IMR-90 (cell line): ENCODE results near the gene KXD1. TPM values are rescaled to one million over a fixed set of nuclear protein-coding genes. Genes with fewer than 3 reads are reported as not detected.

Source experiments
- ELK1 ChIP-seq: fragments of 150-350 bp; IDR thresholded peaks from 2 replicates; pipeline ENCODE4 v1.6.1; 2016; ENCODE audit warnings: low read depth, mild to moderate bottlenecking, low read length, moderate library complexity, borderline replicate concordance
- MAZ ChIP-seq: IDR thresholded peaks from 2 replicates; pipeline ENCODE4 v1.6.1; 2012; ENCODE audit warnings: low read depth, mild to moderate bottlenecking, low read length, improper control_type of control experiment, moderate library complexity, borderline replicate concordance
- MXI1 ChIP-seq: IDR thresholded peaks from 2 replicates; pipeline ENCODE4 v1.6.1; 2012; ENCODE audit warnings: low read depth, mild to moderate bottlenecking, low read length, moderate library complexity, borderline replicate concordance
- NFE2L2 ChIP-seq: fragments of 150-350 bp; IDR thresholded peaks from 2 replicates; pipeline ENCODE4 v1.6.1; 2016; ENCODE audit warnings: low read depth, mild to moderate bottlenecking, low read length
- polyA plus RNA-seq, 3 experiments: library from polyadenylated mRNA; depleted of rRNA; stranded (reverse); fragments of >200 nt; gene quantifications; 2 replicates each; pipeline ENCODE4 v1.2.3, GENCODE V29; 2012; ENCODE audit warnings: low replicate concordance in 1 of 3
- total RNA-seq: library from RNA; depleted of rRNA; stranded (reverse); fragments of >200 nt; gene quantifications from 2 replicates; pipeline ENCODE4 v1.2.3, GENCODE V29; 2012

KXD1 gene
- total and polyA plus RNA-seq, 2 of the 4 experiments (the other 2 are of a cell fraction) = 66.7 to 196 TPM

DNA sequence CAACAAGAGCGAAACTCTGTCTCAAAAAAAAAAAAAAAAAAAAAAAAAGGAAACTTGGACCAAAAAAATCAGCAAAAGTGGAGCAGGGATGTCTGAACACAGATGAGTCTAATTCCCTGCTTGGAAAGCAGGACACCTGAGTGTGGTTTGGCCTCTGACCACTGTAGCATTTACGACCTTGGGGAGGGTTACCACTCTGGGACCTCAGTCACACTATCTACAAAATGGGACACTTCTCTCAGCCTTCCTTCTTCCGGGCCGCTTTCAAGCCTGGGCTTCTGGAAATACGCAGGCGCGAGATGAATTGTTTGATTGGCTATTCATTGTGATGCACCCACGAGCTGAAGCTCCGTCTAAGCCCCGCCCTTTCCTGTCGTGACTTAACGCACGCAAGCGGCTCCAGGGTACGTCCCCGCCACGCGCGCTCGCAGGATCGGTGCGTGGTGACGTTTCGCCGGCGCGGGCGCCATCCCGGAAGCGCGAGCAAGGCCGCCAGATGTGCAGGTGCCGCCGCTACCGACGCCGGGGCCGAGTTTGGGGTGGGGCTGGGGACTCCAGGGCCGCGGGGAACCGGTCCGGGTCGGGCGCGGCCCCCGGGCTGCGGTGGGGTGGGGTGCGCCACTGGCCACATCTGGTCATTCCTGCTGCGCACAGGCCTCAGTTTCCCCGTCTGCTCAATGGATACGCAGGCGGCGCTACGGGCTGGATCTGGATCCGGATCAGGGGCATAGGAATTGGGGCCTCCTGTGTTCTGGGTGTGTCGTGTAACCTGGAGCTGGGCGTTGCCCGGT is at the start of gene KXD1 (continued):
- no peak for TF ChIP-seq ELK1
- TF ChIP-seq MAZ = peak; percentile 79; the same call in 1 of the 2 replicates
- TF ChIP-seq MXI1 = peak; percentile 80; the same call in 1 of the 2 replicates
- TF ChIP-seq NFE2L2 = no peak
